Measurements from ENCODE around the gene POLR3H.
"Not testable (repeated sequence)": the region's sequence is repeated elsewhere in the genome, so short reads cannot be mapped to it uniquely, and the experiment has no call there.

POLR3H gene

DNA sequence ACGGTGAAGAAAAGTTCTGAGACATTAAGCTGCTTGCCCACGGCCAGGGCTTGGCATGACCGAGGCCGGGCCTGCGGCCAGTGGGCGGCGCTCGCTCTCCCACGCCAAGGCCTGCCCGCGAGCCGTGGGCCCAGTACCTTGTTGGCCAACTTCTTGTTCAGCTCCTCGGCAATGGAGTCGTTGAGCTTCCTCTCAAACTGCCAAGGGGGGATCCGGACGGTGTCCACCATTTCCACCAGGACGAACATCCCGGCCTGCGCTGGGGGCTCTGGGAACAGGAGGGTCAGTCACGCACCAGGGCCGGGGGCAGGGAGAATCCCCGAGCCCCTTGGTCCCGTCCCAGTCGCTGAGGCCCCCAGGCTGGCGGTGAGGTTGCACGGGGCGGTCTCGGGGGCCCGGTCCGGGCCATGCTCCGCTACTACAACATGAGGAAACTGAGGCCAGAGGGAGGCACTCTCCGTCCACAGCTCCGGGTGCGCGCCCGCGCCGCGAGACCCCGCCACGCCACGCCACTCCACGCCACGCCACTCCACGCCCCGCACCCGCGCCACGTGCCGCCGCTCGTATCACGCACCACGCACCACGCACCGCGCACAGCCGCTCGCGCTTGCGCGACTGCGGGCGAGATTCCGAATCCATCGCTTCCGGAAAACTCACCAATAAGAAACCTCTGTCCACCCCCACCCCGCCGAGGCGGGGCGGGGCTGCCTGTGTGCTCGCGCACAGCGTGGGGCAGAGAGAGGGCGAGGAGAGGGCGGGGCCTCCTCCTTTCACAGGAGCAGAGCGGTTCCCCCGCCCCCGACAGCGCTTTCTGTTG, at the start of gene POLR3H:
Gene POLR3H (minus strand): TSS at position 617 of the 817 bp plus-strand sequence. CDS start 369 bp downstream, at position 248.
- DNase-seq, result peak; percentile 99

- not testable (repeated sequence) for DNase-seq
These were observed 49.2 kb upstream of the POLR3H start for GRCh38 chr22:41593336-41593960.

DNA sequence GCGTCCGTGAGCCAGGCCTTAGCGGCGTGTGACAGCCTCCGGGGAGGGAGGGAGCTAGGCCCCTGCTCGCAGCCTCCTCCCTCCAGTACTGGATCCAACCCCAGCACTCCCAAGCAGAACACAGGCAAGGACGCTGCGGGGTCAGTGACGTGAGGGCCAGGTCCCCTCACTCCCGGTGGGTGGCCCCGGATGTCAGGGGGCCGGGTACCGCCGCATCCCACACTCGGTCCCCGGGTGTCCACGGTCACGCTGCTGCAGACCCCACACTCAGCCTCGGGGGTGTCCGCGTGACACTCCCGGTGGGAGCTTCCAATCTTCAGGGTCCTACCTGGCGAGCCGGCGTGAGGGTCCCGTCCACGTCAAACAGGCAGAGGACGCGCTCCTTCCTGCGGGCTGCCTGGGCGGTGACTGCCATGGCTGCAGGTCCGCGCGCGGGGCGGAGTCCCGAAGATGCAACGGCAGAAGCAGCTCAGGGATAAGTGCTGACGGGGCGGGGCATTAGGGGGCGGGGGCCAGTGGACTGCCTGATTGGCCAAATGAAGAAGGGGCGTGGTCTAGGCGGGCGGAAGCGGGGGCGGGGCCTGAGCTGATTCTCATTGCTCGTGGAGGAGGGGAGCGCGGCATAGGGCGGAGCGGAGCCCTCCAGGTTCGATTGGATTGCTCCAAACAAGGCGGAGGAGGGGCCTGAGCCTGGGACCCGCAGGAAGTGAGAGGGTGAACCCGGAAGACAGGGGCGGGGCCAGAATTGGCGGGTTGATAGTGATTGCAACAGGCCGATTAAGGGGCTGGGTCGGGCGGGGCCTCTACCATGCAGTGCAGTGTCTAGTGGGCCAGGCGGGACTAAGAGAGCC, 45.3 kb upstream of the POLR3H start, which contains the start of gene PMM1:
Gene PMM1 (minus strand): TSS at position 450 of the 851 bp plus-strand sequence. CDS start 35 bp downstream, at position 415.
- peak; percentile 100 for DNase-seq

DNA sequence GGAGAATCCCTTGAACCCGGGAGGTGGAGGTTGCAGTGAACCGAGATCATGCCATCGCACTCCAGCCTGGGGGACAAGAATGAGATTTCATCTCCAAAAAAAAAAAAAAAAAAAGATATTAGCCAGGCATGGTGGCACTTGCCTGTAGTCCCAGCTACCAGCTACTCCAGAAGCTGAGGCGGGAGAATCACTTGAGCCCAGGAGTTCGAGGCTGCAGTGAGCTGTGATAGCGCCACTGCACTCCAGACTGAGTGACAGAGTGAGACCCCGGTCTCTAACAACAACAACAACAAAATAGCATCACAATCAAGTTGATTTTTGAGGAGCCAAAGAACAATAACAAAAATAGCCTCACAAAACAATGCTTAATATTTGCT, 43.1 kb upstream of the POLR3H start:
- no peak for DNase-seq

GRCh38 chr22:41585898-41586297, 41.6 kb upstream of the POLR3H start:
- no peak for DNase-seq

DNA sequence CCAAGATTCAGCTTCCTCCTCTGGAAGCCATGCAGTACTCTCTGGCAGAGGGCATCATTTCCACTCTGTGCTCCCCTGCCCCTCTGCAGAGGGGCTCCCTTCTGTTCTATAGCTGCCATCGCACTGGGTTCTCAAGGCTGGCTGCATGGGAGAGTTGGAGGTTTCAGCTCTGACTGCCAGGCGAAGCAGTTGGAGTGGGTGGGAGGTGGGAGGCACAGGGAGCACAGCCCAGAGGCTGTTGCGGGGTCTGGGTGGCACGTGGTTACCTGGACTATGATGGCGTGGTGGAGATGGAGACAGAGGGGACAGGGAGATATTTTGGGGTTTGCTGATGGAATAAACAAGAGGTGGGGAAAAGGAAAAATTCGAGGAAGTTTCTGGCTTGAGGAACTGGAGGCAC, 40.6 kb upstream of the POLR3H start:
- DNase-seq, result no peak

DNA sequence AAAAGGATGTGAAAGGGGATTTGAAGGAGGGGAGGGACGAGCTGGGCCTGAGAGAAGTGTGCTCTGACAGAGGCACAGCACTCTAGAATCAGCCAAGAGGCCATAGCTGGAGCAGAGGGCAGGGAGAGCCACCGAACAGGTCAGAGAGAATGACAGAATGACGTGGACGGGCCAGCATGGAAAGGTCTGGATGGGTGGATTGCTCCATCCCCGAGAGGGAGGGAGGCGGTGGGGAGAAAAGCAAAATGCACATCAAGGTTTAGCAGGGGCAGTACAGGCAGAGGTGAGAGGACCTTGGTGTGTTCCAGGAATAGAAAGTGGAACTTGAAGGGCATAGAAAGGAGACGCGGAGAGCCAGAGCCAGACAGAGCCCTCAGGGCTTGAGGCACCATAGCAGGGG, 38.4 kb upstream of the POLR3H start:
- no peak for DNase-seq

GRCh38 chr22:41579997-41580355, 35.7 kb upstream of the POLR3H start:
- no peak for DNase-seq

- DNase-seq, result no peak
These were observed 35.2 kb upstream of the POLR3H start for GRCh38 chr22:41579297-41579996.

- DNase-seq, result no peak
These were observed 34.5 kb upstream of the POLR3H start for GRCh38 chr22:41578818-41579217.

GRCh38 chr22:41578114-41578513, 33.8 kb upstream of the POLR3H start:
- DNase-seq, result no peak

- peak; percentile 90 for DNase-seq
These were observed 32.6 kb upstream of the POLR3H start for GRCh38 chr22:41576877-41577276.

DNA sequence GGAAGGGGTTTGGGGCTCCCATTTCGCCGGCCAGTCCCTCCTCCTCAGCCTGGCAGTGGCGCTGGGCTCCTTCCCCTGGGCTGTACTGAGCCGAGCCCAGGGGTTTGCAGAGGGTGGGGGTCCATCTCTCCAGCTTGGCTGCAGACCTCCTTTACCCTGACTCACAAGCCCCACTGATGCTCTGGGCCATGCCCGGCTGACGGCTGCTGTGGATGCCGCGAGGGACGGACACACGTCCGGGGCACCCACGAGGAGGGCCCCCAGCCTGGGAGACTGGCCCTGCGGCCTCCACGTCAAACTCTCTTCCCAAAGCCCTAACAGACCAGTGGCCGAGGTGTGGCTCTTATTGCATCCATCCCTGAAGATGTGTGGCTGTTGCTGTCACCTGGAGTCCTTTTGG, 31.3 kb upstream of the POLR3H start:
- DNase-seq, result no peak

DNA sequence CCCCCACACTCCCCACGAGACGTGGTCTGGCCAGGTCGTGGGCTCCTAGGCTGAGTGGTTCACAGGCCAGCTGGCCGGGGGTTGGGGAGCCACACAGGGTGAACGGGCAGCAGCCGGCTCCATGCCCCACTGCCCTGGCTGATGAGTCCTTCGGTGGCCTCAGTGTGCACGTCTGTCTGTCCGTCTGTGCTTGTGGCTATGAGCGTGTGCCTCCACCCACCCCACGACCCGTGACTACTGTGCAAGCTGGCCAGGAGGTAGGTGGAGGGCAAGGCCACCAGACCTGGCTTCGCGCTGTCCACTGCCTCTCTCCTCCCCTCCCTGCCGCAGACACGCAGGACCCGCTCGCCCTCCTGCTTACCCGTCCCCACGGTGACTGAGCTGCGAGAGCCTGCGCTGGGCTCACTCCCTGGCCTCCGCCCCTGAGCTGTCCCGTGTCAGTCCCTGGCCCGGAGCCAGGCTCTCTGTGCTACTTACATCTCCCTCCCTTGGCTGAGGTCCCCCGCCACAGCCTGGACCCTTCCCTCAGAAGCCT, 30.6 kb upstream of the POLR3H start:
- peak; percentile 46 for DNase-seq

DNA sequence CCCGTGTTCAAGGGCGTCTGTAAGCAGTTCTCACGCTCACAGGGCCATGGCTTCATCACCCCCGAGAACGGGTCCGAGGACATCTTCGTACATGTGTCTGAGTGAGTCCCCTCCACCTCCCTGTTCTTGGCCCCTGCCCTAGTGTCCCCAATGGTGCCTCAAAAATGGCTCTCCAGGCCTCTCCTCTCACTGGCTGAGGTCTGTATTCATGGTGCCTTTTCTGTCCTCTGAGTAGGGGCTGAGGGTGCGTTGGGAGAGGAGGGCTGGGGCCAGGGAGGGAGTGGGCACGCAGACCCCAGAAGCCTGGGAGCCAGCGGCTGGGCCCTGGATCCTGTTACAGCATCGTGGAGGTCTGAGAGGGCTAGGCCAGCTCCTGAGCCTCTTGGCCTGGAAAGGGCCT, 29.4 kb upstream of the POLR3H start:
- no peak for DNase-seq

DNA sequence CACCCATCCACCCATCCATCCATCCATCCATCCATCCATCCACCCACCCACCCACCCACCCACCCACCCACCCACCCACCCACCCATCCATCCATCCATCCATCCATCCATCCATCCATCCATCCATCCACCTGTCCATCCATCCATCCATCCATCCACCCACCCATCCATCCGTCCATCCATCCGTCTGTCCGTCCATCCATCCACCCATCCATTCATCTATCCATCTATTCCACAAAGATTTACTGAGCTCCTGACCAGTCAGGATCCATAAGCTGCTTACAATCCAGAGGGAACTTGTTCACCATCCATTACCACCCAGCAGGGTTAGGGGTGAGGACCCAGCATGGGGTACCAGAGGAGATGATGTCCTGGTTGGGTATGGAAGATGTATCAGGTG, 28.0 kb upstream of the POLR3H start:
- not testable (repeated sequence) for DNase-seq

DNA sequence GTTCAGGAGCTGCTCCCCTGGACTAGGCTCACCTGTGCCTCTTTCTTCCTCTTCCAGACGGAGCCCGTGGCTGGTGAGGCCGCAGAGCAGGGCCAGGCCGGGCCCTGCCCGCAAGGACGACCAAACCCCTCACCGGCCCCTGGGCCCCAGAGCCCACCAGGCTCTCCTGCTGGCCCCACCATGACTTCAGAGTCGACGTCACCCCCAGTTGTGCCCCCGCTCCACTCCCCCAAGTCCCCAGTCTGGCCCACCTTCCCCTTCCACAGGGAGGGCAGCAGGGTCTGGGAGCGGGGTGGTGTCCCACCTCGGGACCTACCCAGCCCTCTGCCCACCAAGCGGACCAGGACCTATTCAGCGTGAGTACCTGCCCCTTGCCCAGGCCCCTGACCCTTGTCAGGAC, 27.5 kb upstream of the POLR3H start:
- DNase-seq, result no peak

GRCh38 chr22:41570221-41570620, 26.0 kb upstream of the POLR3H start:
- no peak for DNase-seq

DNA sequence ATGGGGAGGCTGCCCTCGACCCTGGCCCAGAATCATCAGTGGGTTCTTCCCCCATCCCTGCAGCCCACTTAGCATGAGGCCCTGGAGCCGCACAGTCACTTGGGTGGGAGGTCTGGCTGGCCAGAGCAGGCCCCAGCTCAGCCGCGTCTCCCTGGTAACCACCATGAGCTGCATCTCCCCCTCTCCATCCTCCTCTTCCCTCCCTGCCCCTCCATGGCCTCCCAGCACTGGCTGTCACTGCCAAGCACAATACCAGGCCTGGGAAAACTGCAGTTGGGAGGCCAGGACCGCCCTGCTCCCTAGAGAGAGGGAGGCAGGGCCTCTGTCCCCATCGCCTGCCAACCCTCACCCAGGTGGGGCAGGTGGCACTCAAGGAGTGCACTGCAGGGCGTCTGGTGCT, 24.5 kb upstream of the POLR3H start:
- no peak for DNase-seq

GRCh38 chr22:41567512-41567768, 23.2 kb upstream of the POLR3H start:
- no peak for DNase-seq

GRCh38 chr22:41565403-41566054, 21.3 kb upstream of the POLR3H start:
- DNase-seq, result peak; percentile 92

GRCh38 chr22:41564563-41564962, 20.3 kb upstream of the POLR3H start:
- no peak for DNase-seq

Measured in hematopoietic multipotent progenitor cell treated with erythropoietin and hydrocortisone succinate and interleukin-3 and kit ligand, for 6 days (in vitro differentiated cells).